WTC11 (cell line): ENCODE measurements around the gene MZT2B. TPM values are rescaled to one million over a fixed set of nuclear protein-coding genes. Genes with fewer than 3 reads are reported as not detected.
"Not testable (repeated sequence)": the region's sequence is repeated elsewhere in the genome, so short reads cannot be mapped to it uniquely, and the experiment has no call there.

Source experiments
- ATAC-seq: fragments of 200-7000 bp; cut with Tn5 transposase; 2 replicates; pipeline ENCODE4 v1.10.0; 2021; ENCODE audit warnings: mild to moderate bottlenecking, moderate library complexity
- CTCF ChIA-PET: fragments of 300-600 bp; sonication (Branson Sonifier 250); formaldehyde crosslinking; loops from one replicate; lab custom pipeline; 2021; ENCODE audit warnings: antibody characterized with exemption; lab: Charles Lee
- POLR2A ChIA-PET: fragments of 350-600 bp; sonication (Branson Sonifier 250); formaldehyde crosslinking; loops from one replicate; lab custom pipeline; 2021; ENCODE audit warnings: antibody characterized with exemption; lab: Charles Lee
- DNase-seq: peaks from one replicate; pipeline ENCODE4 v3.0.0; 2021; ENCODE audit warnings: low spot score
- H3K27ac Mint-ChIP-seq: 2 replicates; pipeline ENCODE4 v1.8.0; 2021; ENCODE audit warnings: mixed read lengths
- H3K27me3 Mint-ChIP-seq: 2 replicates; pipeline ENCODE4 v1.8.0; 2021; ENCODE audit warnings: low read depth, mild to moderate bottlenecking, moderate library complexity, mixed read lengths
- H3K36me3 Mint-ChIP-seq: 2 replicates; pipeline ENCODE4 v1.8.0; 2021; ENCODE audit warnings: mixed read lengths
- H3K4me1 Mint-ChIP-seq: 2 replicates; pipeline ENCODE4 v1.8.0; 2022; ENCODE audit warnings: mixed read lengths
- H3K4me3 Mint-ChIP-seq: 2 replicates; pipeline ENCODE4 v1.8.0; 2021; ENCODE audit warnings: mild to moderate bottlenecking, moderate library complexity, mixed read lengths
- H3K9me3 Mint-ChIP-seq: 2 replicates; pipeline ENCODE4 v1.8.0; 2021; ENCODE audit warnings: mixed read lengths
- ELF4 ChIP-seq: sonication (generic); formaldehyde crosslinking; IDR thresholded peaks from 2 replicates; pipeline ENCODE4 v1.8.1; 2022; ENCODE audit warnings: low read depth, mild to moderate bottlenecking, moderate library complexity, missing genetic modification reagents
- FOXP1 ChIP-seq: sonication (generic); formaldehyde crosslinking; IDR thresholded peaks from 2 replicates; pipeline ENCODE4 v1.8.0; 2022; ENCODE audit warnings: missing genetic modification reagents, mild to moderate bottlenecking, moderate library complexity, borderline replicate concordance
- GTF2I ChIP-seq: fragments of 250-450 bp; sonication (Bioruptor Pico); conservative IDR thresholded peaks from 2 replicates; pipeline ENCODE4 v1.4.0; 2021; ENCODE audit warnings: mild to moderate bottlenecking
- HMGA2 ChIP-seq: fragments of 250-450 bp; sonication (Bioruptor Pico); IDR thresholded peaks from 2 replicates; pipeline ENCODE4 v1.4.0; 2021; ENCODE audit warnings: mild to moderate bottlenecking, moderate library complexity
- IRF1 ChIP-seq: sonication (generic); formaldehyde crosslinking; IDR thresholded peaks from 2 replicates; pipeline ENCODE4 v1.8.0; 2023; ENCODE audit warnings: missing genetic modification reagents
- MYBL2 ChIP-seq: sonication (generic); formaldehyde crosslinking; IDR thresholded peaks from 2 replicates; pipeline ENCODE4 v1.8.1; 2023; ENCODE audit warnings: mild to moderate bottlenecking, moderate library complexity, missing genetic modification reagents
- NFATC4 ChIP-seq: fragments of 250-450 bp; sonication (Bioruptor Pico); IDR thresholded peaks from 2 replicates; pipeline ENCODE4 v1.9.0; 2021; ENCODE audit warnings: mild to moderate bottlenecking
- NR1H2 ChIP-seq: sonication (generic); formaldehyde crosslinking; IDR thresholded peaks from 2 replicates; pipeline ENCODE4 v1.9.0; 2021; ENCODE audit warnings: mild to moderate bottlenecking, moderate library complexity, missing genetic modification reagents
- NR3C1 ChIP-seq: sonication (generic); formaldehyde crosslinking; conservative IDR thresholded peaks from 2 replicates; pipeline ENCODE4 v1.8.1; 2023; ENCODE audit warnings: low read depth, mild to moderate bottlenecking, missing genetic modification reagents
- SMAD3 ChIP-seq: sonication (generic); formaldehyde crosslinking; IDR thresholded peaks from 2 replicates; pipeline ENCODE4 v1.8.0; 2022; ENCODE audit warnings: missing genetic modification reagents, mild to moderate bottlenecking, borderline replicate concordance
- STAT6 ChIP-seq: sonication (generic); formaldehyde crosslinking; conservative IDR thresholded peaks from 2 replicates; pipeline ENCODE4 v1.8.1; 2023; ENCODE audit warnings: mild to moderate bottlenecking, low read depth, missing genetic modification reagents, moderate library complexity
- ZMAT4 ChIP-seq: fragments of 250-450 bp; sonication (Bioruptor Pico); IDR thresholded peaks from 2 replicates; pipeline ENCODE4 v1.9.0; 2021; ENCODE audit warnings: mild to moderate bottlenecking
- ZNF423 ChIP-seq: fragments of 250-450 bp; sonication (Bioruptor Pico); IDR thresholded peaks from 2 replicates; pipeline ENCODE4 v2.1.2; 2022; ENCODE audit warnings: mild to moderate bottlenecking, moderate library complexity
- ZNF425 ChIP-seq: fragments of 250-450 bp; sonication (Bioruptor Pico); conservative IDR thresholded peaks from 2 replicates; pipeline ENCODE4 v1.9.0; 2021; ENCODE audit warnings: mild to moderate bottlenecking
- ZNF532 ChIP-seq: fragments of 250-450 bp; sonication (Bioruptor Pico); IDR thresholded peaks from 2 replicates; pipeline ENCODE4 v1.9.0; 2021; ENCODE audit warnings: mild to moderate bottlenecking, borderline replicate concordance
- total RNA-seq: library from RNA; stranded (reverse); gene quantifications from 3 replicates; pipeline ENCODE4 v1.2.3, GENCODE V29; 2021

The MZT2B gene
- total RNA-seq, 1 experiment from 2014 or later = 183 TPM

- H3K4me3 Mint-ChIP-seq = no peak overlapping the region
- peaks cover 18% of the 10 kb centered on the region for H3K36me3 Mint-ChIP-seq
- CTCF ChIA-PET = interaction anchor here (0.7 kb wide), 1 partner anchor 191 kb away, joined by 4 read pairs; no protein-coding TSS in a partner anchor
Observed at GRCh38 chr2:130160131-130160530, 21.9 kb upstream of the MZT2B start.

GRCh38 chr2:130160838-130161705, 21.0 kb upstream of the MZT2B start:
- H3K4me1 Mint-ChIP-seq, H3K27me3 Mint-ChIP-seq, H3K4me3 Mint-ChIP-seq, POLR2A ChIA-PET, CTCF ChIA-PET, H3K9me3 Mint-ChIP-seq: not testable (repeated sequence)
- H3K27ac Mint-ChIP-seq = 0 out of 2 replicates have a peak overlapping the region, but pooled peaks have one; percentile 52
- peaks cover 20% of the 10 kb centered on the region for H3K36me3 Mint-ChIP-seq
- peak; percentile 24 for DNase-seq
- ATAC-seq = peak; percentile 71

More at GRCh38 chr2:130160131-130160530, 21.9 kb upstream of the MZT2B start:
- TF ChIP-seq ZMAT4 (no peak), IRF1 (CRISPR knock-in tag) (no peak), GTF2I (CRISPR knock-in tag) (no peak), NR1H2 (CRISPR knock-in tag) (no peak), NFATC4 (CRISPR knock-in tag) (no peak), NR3C1 (CRISPR knock-in tag) (no peak), SMAD3 (CRISPR knock-in tag) (no peak), FOXP1 (no peak), ELF4 (CRISPR knock-in tag) (no peak), MYBL2 (CRISPR knock-in tag) (no peak), ZNF425 (no peak), STAT6 (CRISPR knock-in tag) (no peak), HMGA2 (no peak), ZNF423 (CRISPR knock-in tag) (no peak), ZNF532 (CRISPR knock-in tag) (no peak)
- Mint-ChIP-seq H3K9me3 (no peaks in the 10 kb centered on the region), H3K27ac (no peak overlapping the region), H3K27me3 (no peaks in the 10 kb centered on the region), H3K4me1 (peaks cover 3% of the 10 kb centered on the region)
- no peak for DNase-seq
- no peak for ATAC-seq
- POLR2A ChIA-PET = no interaction called here

GRCh38 chr2:130162486-130162885, 19.6 kb upstream of the MZT2B start:
- H3K4me3 Mint-ChIP-seq, CTCF ChIA-PET, POLR2A ChIA-PET, ATAC-seq, H3K9me3 Mint-ChIP-seq, DNase-seq, H3K4me1 Mint-ChIP-seq, H3K27ac Mint-ChIP-seq, H3K27me3 Mint-ChIP-seq: not testable (repeated sequence)
- H3K36me3 Mint-ChIP-seq = peaks cover 29% of the 10 kb centered on the region
